Activated naive CD4-positive, alpha-beta T cell treated with anti-CD3 and anti-CD28 coated beads, Interleukin-2, amount 10 ng/mL, durations not matched to agents 7 days and 5 days (primary cell): ENCODE data around the gene NFATC3.

Source experiments
- CTCF ChIA-PET: fragments of 350-600 bp; sonication (Branson Sonifier 250); formaldehyde crosslinking; loops from one replicate; lab custom pipeline; 2021; ENCODE audit warnings: antibody characterized with exemption; lab: Charles Lee
- DNase-seq: peaks from one replicate; pipeline ENCODE4 v3.0.0-alpha.2; 2020
- H3K27ac Mint-ChIP-seq: one replicate; pipeline ENCODE4 v1.8.0; 2021; ENCODE audit warnings: mild to moderate bottlenecking, moderate library complexity, mixed read lengths
- H3K27me3 Mint-ChIP-seq: one replicate; pipeline ENCODE4 v1.8.0; 2021; ENCODE audit warnings: mild to moderate bottlenecking, mixed read lengths
- H3K36me3 Mint-ChIP-seq: one replicate; pipeline ENCODE4 v1.8.0; 2021; ENCODE audit warnings: mixed read lengths
- H3K4me1 Mint-ChIP-seq: one replicate; pipeline ENCODE4 v1.8.0; 2021; ENCODE audit warnings: mixed read lengths
- H3K4me3 Mint-ChIP-seq: one replicate; pipeline ENCODE4 v1.8.0; 2021; ENCODE audit warnings: mild to moderate bottlenecking, moderate library complexity, mixed read lengths
- H3K9me3 Mint-ChIP-seq: one replicate; pipeline ENCODE4 v1.8.0; 2021; ENCODE audit warnings: mixed read lengths

The NFATC3 gene

GRCh38 chr16:68065716-68066305 lies 19.4 kb upstream of the NFATC3 start:
- Mint-ChIP-seq H3K36me3 (peaks cover 45% of the 10 kb centered on the region), H3K27ac (peak overlapping the region; percentile 65), H3K4me3 (no peak overlapping the region), H3K4me1 (peaks cover 88% of the 10 kb centered on the region), H3K27me3 (no peaks in the 10 kb centered on the region), H3K9me3 (no peaks in the 10 kb centered on the region)
- no peak for DNase-seq
- CTCF ChIA-PET, result interaction anchor here (0.7 to 6.5 kb wide), 13 partner anchors 9 to 545 kb away, joined by 3 to 41 read pairs (median 6); partner anchors contain the start of genes NFATC3 and NRN1L

- CTCF ChIA-PET, result interaction anchor here (0.7 to 6.5 kb wide), 5 partner anchors 16 to 248 kb away, joined by 3 to 41 read pairs (median 5); partner anchors contain the start of genes NFATC3 and NRN1L
- H3K36me3 Mint-ChIP-seq, result peaks cover 44% of the 10 kb centered on the region
- H3K4me3 Mint-ChIP-seq, result no peak overlapping the region
- H3K27ac Mint-ChIP-seq, result peak overlapping the region; percentile 24
- peaks cover 89% of the 10 kb centered on the region for H3K4me1 Mint-ChIP-seq
- H3K9me3 Mint-ChIP-seq, result no peaks in the 10 kb centered on the region
- no peak for DNase-seq
- no peaks in the 10 kb centered on the region for H3K27me3 Mint-ChIP-seq
Measured at GRCh38 chr16:68066763-68067162, 18.4 kb upstream of the NFATC3 start.

- no peaks in the 10 kb centered on the region for H3K27me3 Mint-ChIP-seq
- H3K4me3 Mint-ChIP-seq, result no peak overlapping the region
- peaks cover 47% of the 10 kb centered on the region for H3K36me3 Mint-ChIP-seq
- H3K4me1 Mint-ChIP-seq, result peaks cover 91% of the 10 kb centered on the region
- no peaks in the 10 kb centered on the region for H3K9me3 Mint-ChIP-seq
- no peak for DNase-seq
- CTCF ChIA-PET, result interaction anchor here (1.1 to 7.8 kb wide), 5 partner anchors 11 to 252 kb away, joined by 4 to 64 read pairs (median 12); partner anchors contain the start of gene NFATC3
- H3K27ac Mint-ChIP-seq, result peak overlapping the region; percentile 55
Measured at GRCh38 chr16:68068926-68069325, 16.2 kb upstream of the NFATC3 start.

- H3K9me3 Mint-ChIP-seq, result no peaks in the 10 kb centered on the region
- no peaks in the 10 kb centered on the region for H3K27me3 Mint-ChIP-seq
- H3K27ac Mint-ChIP-seq, result peak overlapping the region; percentile 92
- DNase-seq, result peak; percentile 79
- peak overlapping the region; percentile 49 for H3K4me3 Mint-ChIP-seq
- H3K36me3 Mint-ChIP-seq, result peaks cover 48% of the 10 kb centered on the region
- H3K4me1 Mint-ChIP-seq, result peaks cover 91% of the 10 kb centered on the region
- CTCF ChIA-PET, result interaction anchor here (0.5 to 7.8 kb wide), 12 partner anchors 8 to 254 kb away, joined by 3 to 64 read pairs (median 4); partner anchors contain the start of gene NFATC3
Measured at GRCh38 chr16:68069511-68070248, 15.5 kb upstream of the NFATC3 start.

GRCh38 chr16:68070249-68070730 lies 14.9 kb upstream of the NFATC3 start:
- H3K27me3 Mint-ChIP-seq, result no peaks in the 10 kb centered on the region
- peaks cover 52% of the 10 kb centered on the region for H3K36me3 Mint-ChIP-seq
- peaks cover 91% of the 10 kb centered on the region for H3K4me1 Mint-ChIP-seq
- peak; percentile 37 for DNase-seq
- peak overlapping the region; percentile 49 for H3K4me3 Mint-ChIP-seq
- H3K27ac Mint-ChIP-seq, result peak overlapping the region; percentile 92
- CTCF ChIA-PET, result interaction anchor here (0.5 to 7.8 kb wide), 12 partner anchors 9 to 255 kb away, joined by 3 to 64 read pairs (median 4); partner anchors contain the start of gene NFATC3
- H3K9me3 Mint-ChIP-seq, result no peaks in the 10 kb centered on the region

GRCh38 chr16:68070806-68071517 lies 14.2 kb upstream of the NFATC3 start:
- Mint-ChIP-seq H3K27me3 (no peaks in the 10 kb centered on the region), H3K9me3 (no peaks in the 10 kb centered on the region), H3K4me3 (peak overlapping the region; percentile 49), H3K4me1 (peaks cover 91% of the 10 kb centered on the region), H3K36me3 (peaks cover 59% of the 10 kb centered on the region), H3K27ac (peak overlapping the region; percentile 92)
- CTCF ChIA-PET, result interaction anchor here (0.6 to 7.8 kb wide), 13 partner anchors 9 to 293 kb away, joined by 3 to 64 read pairs (median 3); partner anchors contain the start of gene NFATC3
- peak; percentile 42 for DNase-seq

GRCh38 chr16:68071518-68071901 lies 13.7 kb upstream of the NFATC3 start:
- H3K27ac Mint-ChIP-seq, result peak overlapping the region; percentile 92
- no peaks in the 10 kb centered on the region for H3K27me3 Mint-ChIP-seq
- CTCF ChIA-PET, result interaction anchor here (0.6 to 7.8 kb wide), 9 partner anchors 8 to 292 kb away, joined by 3 to 64 read pairs (median 8); partner anchors contain the start of gene NFATC3
- H3K9me3 Mint-ChIP-seq, result no peaks in the 10 kb centered on the region
- no peak overlapping the region for H3K4me3 Mint-ChIP-seq
- DNase-seq, result no peak
- peaks cover 91% of the 10 kb centered on the region for H3K4me1 Mint-ChIP-seq
- H3K36me3 Mint-ChIP-seq, result peaks cover 61% of the 10 kb centered on the region

GRCh38 chr16:68072038-68072695 lies 13.0 kb upstream of the NFATC3 start:
- no peak overlapping the region for H3K27ac Mint-ChIP-seq
- no peak for DNase-seq
- H3K4me3 Mint-ChIP-seq, result no peak overlapping the region

GRCh38 chr16:68073902-68074760 lies 11.0 kb upstream of the NFATC3 start:
- peaks cover 92% of the 10 kb centered on the region for H3K4me1 Mint-ChIP-seq
- H3K27ac Mint-ChIP-seq, result peak overlapping the region; percentile 93
- CTCF ChIA-PET, result interaction anchor here (0.7 to 7.8 kb wide), 9 partner anchors 9 to 255 kb away, joined by 3 to 64 read pairs (median 4); partner anchors contain the start of gene NFATC3
- DNase-seq, result no peak
- H3K27me3 Mint-ChIP-seq, result no peaks in the 10 kb centered on the region
- H3K36me3 Mint-ChIP-seq, result peaks cover 67% of the 10 kb centered on the region
- peak overlapping the region; percentile 43 for H3K4me3 Mint-ChIP-seq
- no peaks in the 10 kb centered on the region for H3K9me3 Mint-ChIP-seq

More at GRCh38 chr16:68072038-68072695, 13.0 kb upstream of the NFATC3 start:
- Mint-ChIP-seq H3K4me1 (peaks cover 90% of the 10 kb centered on the region), H3K36me3 (peaks cover 62% of the 10 kb centered on the region), H3K27me3 (no peaks in the 10 kb centered on the region), H3K9me3 (no peaks in the 10 kb centered on the region)
- CTCF ChIA-PET, result interaction anchor here (0.6 to 7.8 kb wide), 9 partner anchors 12 to 209 kb away, joined by 3 to 64 read pairs (median 5); partner anchors contain the start of gene NFATC3

- peaks cover 92% of the 10 kb centered on the region for H3K4me1 Mint-ChIP-seq
- no peaks in the 10 kb centered on the region for H3K9me3 Mint-ChIP-seq
- CTCF ChIA-PET, result interaction anchor here (0.7 to 7.8 kb wide), 8 partner anchors 9 to 155 kb away, joined by 3 to 64 read pairs (median 4); partner anchors contain the start of gene NFATC3
- H3K4me3 Mint-ChIP-seq, result peak overlapping the region; percentile 43
- H3K27me3 Mint-ChIP-seq, result no peaks in the 10 kb centered on the region
- H3K36me3 Mint-ChIP-seq, result peaks cover 69% of the 10 kb centered on the region
- peak; percentile 90 for DNase-seq
- H3K27ac Mint-ChIP-seq, result peak overlapping the region; percentile 93
Measured at GRCh38 chr16:68074850-68075555, 10.2 kb upstream of the NFATC3 start.

- DNase-seq, result no peak
- Mint-ChIP-seq H3K27me3 (no peaks in the 10 kb centered on the region), H3K27ac (peak overlapping the region; percentile 84), H3K4me1 (peaks cover 89% of the 10 kb centered on the region), H3K9me3 (no peaks in the 10 kb centered on the region), H3K36me3 (peaks cover 68% of the 10 kb centered on the region), H3K4me3 (no peak overlapping the region)
- CTCF ChIA-PET, result interaction anchor here (1.2 to 7.8 kb wide), 5 partner anchors 8 to 152 kb away, joined by 3 to 64 read pairs (median 5); partner anchors contain the start of gene NFATC3
Measured at GRCh38 chr16:68075980-68076379, 9.2 kb upstream of the NFATC3 start.

- H3K4me3 Mint-ChIP-seq, result no peak overlapping the region
- peaks cover 89% of the 10 kb centered on the region for H3K4me1 Mint-ChIP-seq
- DNase-seq, result no peak
- H3K36me3 Mint-ChIP-seq, result peaks cover 69% of the 10 kb centered on the region
- no peaks in the 10 kb centered on the region for H3K27me3 Mint-ChIP-seq
- CTCF ChIA-PET, result interaction anchor here (0.9 to 7.8 kb wide), 4 partner anchors 7 to 152 kb away, joined by 3 to 64 read pairs (median 5); partner anchors contain the start of gene NFATC3
- no peaks in the 10 kb centered on the region for H3K9me3 Mint-ChIP-seq
- H3K27ac Mint-ChIP-seq, result peak overlapping the region; percentile 84
Measured at GRCh38 chr16:68076560-68076959, 8.6 kb upstream of the NFATC3 start.
